ENCODE results near the gene UBAP1. TPM values are rescaled to one million over a fixed set of nuclear protein-coding genes. Genes with fewer than 3 reads are reported as not detected.

Gene UBAP1
- polyA plus RNA-seq, 1 of the 3 experiments (the other 2 are of a cell fraction) = 26.3 TPM

DNA sequence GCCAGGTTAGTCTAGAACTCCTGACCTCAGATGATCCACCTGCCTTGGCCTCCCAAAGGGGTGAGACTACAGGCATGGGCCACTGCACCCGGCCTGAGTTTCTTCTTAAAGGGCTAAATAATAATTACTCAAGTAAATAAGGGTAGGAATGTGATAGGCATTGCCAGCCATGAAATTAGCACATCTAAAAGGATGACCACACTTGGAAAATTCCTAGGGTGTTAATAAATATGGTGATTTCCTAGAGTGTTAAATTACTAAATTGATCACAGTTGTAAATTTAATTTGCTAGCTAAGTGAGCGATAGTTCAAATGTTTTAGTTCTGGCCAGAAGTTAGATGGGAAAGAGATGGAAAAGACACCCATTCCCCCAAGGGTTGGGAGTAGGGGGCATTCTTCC, 53.4 kb downstream of the UBAP1 start:
- no peak overlapping the region for H3K4me2 ChIP-seq
- CTCF ChIA-PET = interaction anchor here (1.3 kb wide), 1 partner anchor 20 kb away, joined by 4 read pairs; no protein-coding TSS in a partner anchor
- WGBS (ENCODE audit: low lambda C conversion rate) = 100% methylated on average over 2 of the region's 2 CpGs
- H3K4me3 ChIP-seq (ENCODE audit: low read depth in 2 of 2, low read length in 1 of 2) = no peak overlapping the region
- H3K9me3 ChIP-seq = no peaks in the 10 kb centered on the region
- H3F3A ChIP-seq (replicated peaks; ENCODE audit: insufficient read depth) = peaks cover 7% of the 10 kb centered on the region
- H4K20me1 ChIP-seq (ENCODE audit: insufficient read depth) = peaks cover 12% of the 10 kb centered on the region; the same call in 1 of the 2 replicates
- H3K79me2 ChIP-seq (ENCODE audit: insufficient read depth) = peaks cover 35% of the 10 kb centered on the region; the same call in 1 of the 2 replicates
- no peak for DNase-seq
- H3K9me2 ChIP-seq = no peaks in the 10 kb centered on the region
- peaks cover 14 to 31% of the 10 kb centered on the region in 2 experiments for H3K36me3 ChIP-seq (replicated peaks in 1 of 2; ENCODE audit: control insufficient read depth in 1 of 2, insufficient read depth in 2 of 2, low read length in 1 of 2)
- POLR2A ChIA-PET = no interaction called here
- no peak overlapping the region for H2AFZ ChIP-seq (ENCODE audit: low read depth)
- H3K27ac ChIP-seq (ENCODE audit: low read depth in 2 of 2, low read length in 1 of 2) = no peak overlapping the region
- no peaks in the 10 kb centered on the region for H3K27me3 ChIP-seq (ENCODE audit: insufficient read depth)
- no peak for TF ChIP-seq GATA2 (CRISPR knock-in tag; IDR thresholded peaks at IDR 0.05)
- TF ChIP-seq, protein P1, sequence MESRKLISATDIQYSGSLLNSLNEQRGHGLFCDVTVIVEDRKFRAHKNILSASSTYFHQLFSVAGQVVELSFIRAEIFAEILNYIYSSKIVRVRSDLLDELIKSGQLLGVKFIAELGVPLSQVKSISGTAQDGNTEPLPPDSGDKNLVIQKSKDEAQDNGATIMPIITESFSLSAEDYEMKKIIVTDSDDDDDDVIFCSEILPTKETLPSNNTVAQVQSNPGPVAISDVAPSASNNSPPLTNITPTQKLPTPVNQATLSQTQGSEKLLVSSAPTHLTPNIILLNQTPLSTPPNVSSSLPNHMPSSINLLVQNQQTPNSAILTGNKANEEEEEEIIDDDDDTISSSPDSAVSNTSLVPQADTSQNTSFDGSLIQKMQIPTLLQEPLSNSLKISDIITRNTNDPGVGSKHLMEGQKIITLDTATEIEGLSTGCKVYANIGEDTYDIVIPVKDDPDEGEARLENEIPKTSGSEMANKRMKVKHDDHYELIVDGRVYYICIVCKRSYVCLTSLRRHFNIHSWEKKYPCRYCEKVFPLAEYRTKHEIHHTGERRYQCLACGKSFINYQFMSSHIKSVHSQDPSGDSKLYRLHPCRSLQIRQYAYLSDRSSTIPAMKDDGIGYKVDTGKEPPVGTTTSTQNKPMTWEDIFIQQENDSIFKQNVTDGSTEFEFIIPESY (IDR thresholded peaks at IDR 0.05; ENCODE audit: borderline replicate concordance, low read depth) = no peak
- no peak for TF ChIP-seq EZH2phosphoT487 (IDR thresholded peaks at IDR 0.05; ENCODE audit: borderline replicate concordance, low read depth)
- no peak for TF ChIP-seq FOXM1 (IDR thresholded peaks at IDR 0.05; ENCODE audit: low read depth)
- no peak for TF ChIP-seq SIN3A (IDR thresholded peaks at IDR 0.05; ENCODE audit: borderline replicate concordance, low read depth, low read length)
- TF ChIP-seq, protein P2, sequence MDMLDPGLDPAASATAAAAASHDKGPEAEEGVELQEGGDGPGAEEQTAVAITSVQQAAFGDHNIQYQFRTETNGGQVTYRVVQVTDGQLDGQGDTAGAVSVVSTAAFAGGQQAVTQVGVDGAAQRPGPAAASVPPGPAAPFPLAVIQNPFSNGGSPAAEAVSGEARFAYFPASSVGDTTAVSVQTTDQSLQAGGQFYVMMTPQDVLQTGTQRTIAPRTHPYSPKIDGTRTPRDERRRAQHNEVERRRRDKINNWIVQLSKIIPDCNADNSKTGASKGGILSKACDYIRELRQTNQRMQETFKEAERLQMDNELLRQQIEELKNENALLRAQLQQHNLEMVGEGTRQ (IDR thresholded peaks at IDR 0.05; ENCODE audit: borderline replicate concordance, low read depth, low read length) = no peak
- TF ChIP-seq RXRA (IDR thresholded peaks at IDR 0.05; ENCODE audit: borderline replicate concordance, low read depth) = no peak
- no peak for TF ChIP-seq MEF2A (IDR thresholded peaks at IDR 0.05; ENCODE audit: borderline replicate concordance, low read depth)
- TF ChIP-seq RCOR1 (IDR thresholded peaks at IDR 0.05; ENCODE audit: low read length) = no peak
- TF ChIP-seq MXI1 (IDR thresholded peaks at IDR 0.05; ENCODE audit: low read depth, low read length) = no peak
- no peak for TF ChIP-seq NFIC (IDR thresholded peaks at IDR 0.05; ENCODE audit: borderline replicate concordance)
- no peak for TF ChIP-seq TEAD4 (IDR thresholded peaks at IDR 0.05; ENCODE audit: borderline replicate concordance, insufficient read depth)
- TF ChIP-seq NRF1 (IDR thresholded peaks at IDR 0.05; ENCODE audit: low read depth, low read length) = no peak
- no peak for TF ChIP-seq GABPA (IDR thresholded peaks at IDR 0.05; ENCODE audit: low read depth)
- TF ChIP-seq, protein P3, sequence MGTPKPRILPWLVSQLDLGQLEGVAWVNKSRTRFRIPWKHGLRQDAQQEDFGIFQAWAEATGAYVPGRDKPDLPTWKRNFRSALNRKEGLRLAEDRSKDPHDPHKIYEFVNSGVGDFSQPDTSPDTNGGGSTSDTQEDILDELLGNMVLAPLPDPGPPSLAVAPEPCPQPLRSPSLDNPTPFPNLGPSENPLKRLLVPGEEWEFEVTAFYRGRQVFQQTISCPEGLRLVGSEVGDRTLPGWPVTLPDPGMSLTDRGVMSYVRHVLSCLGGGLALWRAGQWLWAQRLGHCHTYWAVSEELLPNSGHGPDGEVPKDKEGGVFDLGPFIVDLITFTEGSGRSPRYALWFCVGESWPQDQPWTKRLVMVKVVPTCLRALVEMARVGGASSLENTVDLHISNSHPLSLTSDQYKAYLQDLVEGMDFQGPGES (IDR thresholded peaks at IDR 0.05; ENCODE audit: low read depth, low read length) = no peak
- no peak overlapping the region for H3K9ac ChIP-seq
- H3K4me1 ChIP-seq (ENCODE audit: control insufficient read depth in 1 of 2, insufficient read depth in 2 of 2, low read depth in 1 of 2, low read length in 1 of 2) = no peaks in the 10 kb centered on the region

Measured in SK-N-SH (cell line).